Fibroblast of lung (primary cell): ENCODE data around the gene RFESD. TPM values are rescaled to one million over a fixed set of nuclear protein-coding genes. Genes with fewer than 3 reads are reported as not detected.

Source experiments
- DNase-seq, 2 donors: peaks; one replicate each; pipeline versions ENCODE4 v3.0.0 to v3.0.0-alpha.2; 2010; ENCODE audit warnings: low read depth in 2 of 2
- H2AFZ ChIP-seq: 2 replicates; pipeline ENCODE4 v1.5.1; 2012; ENCODE audit warnings: low read length, control low read depth, inconsistent platforms
- H3K27ac ChIP-seq: 2 replicates; pipeline ENCODE4 v1.5.1; 2011; ENCODE audit warnings: low read length, control low read depth; ENCODE audit not compliant: insufficient read depth
- H3K27me3 ChIP-seq: 2 replicates; pipeline ENCODE4 v1.5.1; 2011; ENCODE audit warnings: mild to moderate bottlenecking, low read length; ENCODE audit not compliant: control insufficient read depth, insufficient read depth
- H3K36me3 ChIP-seq: 2 replicates; pipeline ENCODE4 v1.5.1; 2011; ENCODE audit warnings: low read length; ENCODE audit not compliant: control insufficient read depth, insufficient read depth
- H3K4me1 ChIP-seq: 2 replicates; pipeline ENCODE4 v1.5.1; 2011; ENCODE audit warnings: low read length; ENCODE audit not compliant: control insufficient read depth, insufficient read depth; ENCODE audit errors: extremely low read depth
- H3K4me2 ChIP-seq: 2 replicates; pipeline ENCODE4 v1.5.1; 2011; ENCODE audit warnings: low read length, control low read depth; ENCODE audit not compliant: insufficient read depth; ENCODE audit errors: extremely low read depth
- H3K4me3 ChIP-seq, 4 experiments: fragments of 200-600 bp in 1 of 4; sonication (generic) in 1 of 4; replicated peaks in 1 of 4; 2 replicates each; pipeline ENCODE4 v1.5.1; 2011 to 2016; ENCODE audit warnings: low read length in 4 of 4, low read depth in 3 of 4, mild to moderate bottlenecking in 3 of 4, control low read depth in 2 of 4, inconsistent platforms in 1 of 4, mixed read lengths in 1 of 4; ENCODE audit not compliant: insufficient read depth in 1 of 4; ENCODE audit errors: control extremely low read depth in 1 of 4
- H3K79me2 ChIP-seq: 2 replicates; pipeline ENCODE4 v1.5.1; 2012; ENCODE audit warnings: mild to moderate bottlenecking, low read length, inconsistent platforms; ENCODE audit not compliant: control insufficient read depth, insufficient read depth
- H3K9ac ChIP-seq: 2 replicates; pipeline ENCODE4 v1.5.1; 2011; ENCODE audit warnings: mild to moderate bottlenecking, low read length, control low read depth; ENCODE audit not compliant: insufficient read depth
- H3K9me3 ChIP-seq: 2 replicates; pipeline ENCODE4 v1.5.1; 2012; ENCODE audit warnings: low read depth, low read length; ENCODE audit not compliant: control insufficient read depth, insufficient read depth
- H4K20me1 ChIP-seq: 2 replicates; pipeline ENCODE4 v1.5.1; 2011; ENCODE audit warnings: low read length; ENCODE audit not compliant: control insufficient read depth, insufficient read depth; ENCODE audit errors: extremely low read depth
- EZH2 ChIP-seq: IDR thresholded peaks from 2 replicates; pipeline ENCODE4 v1.5.1; 2012; ENCODE audit warnings: low read length, control low read depth, mild to moderate bottlenecking; ENCODE audit errors: missing control alignments
- polyA plus RNA-seq, 2 donors: library from polyadenylated mRNA; depleted of rRNA in 1 of 2; stranded (reverse) in 1 of 2; unstranded in 1 of 2; fragments of >200 nt; gene quantifications; 2 replicates each; pipeline ENCODE4 v1.2.1, GENCODE V29; 2011 to 2012; ENCODE audit warnings: missing spikeins in 1 of 2
- total RNA-seq: library from RNA; depleted of rRNA; stranded (reverse); fragments of >200 nt; gene quantifications from 2 replicates; pipeline ENCODE4 v1.2.1, GENCODE V29; 2014
- TF ChIP-seq, protein P1 (sequence below), 2 donors: IDR thresholded peaks in 1 of 2; conservative IDR thresholded peaks in 1 of 2; 1 replicate in 1 of 2; 2 replicates in 1 of 2; pipeline ENCODE4 v1.5.1; 2011 to 2012; ENCODE audit warnings: low read length in 2 of 2, control low read depth in 1 of 2, inconsistent platforms in 1 of 2, low read depth in 1 of 2, mild to moderate bottlenecking in 1 of 2

The RFESD gene
- total and polyA plus RNA-seq, 2 donors (not counting 1 experiment from before 2014, with no cell fraction given) = 2.7 to 4.8 TPM

DNA sequence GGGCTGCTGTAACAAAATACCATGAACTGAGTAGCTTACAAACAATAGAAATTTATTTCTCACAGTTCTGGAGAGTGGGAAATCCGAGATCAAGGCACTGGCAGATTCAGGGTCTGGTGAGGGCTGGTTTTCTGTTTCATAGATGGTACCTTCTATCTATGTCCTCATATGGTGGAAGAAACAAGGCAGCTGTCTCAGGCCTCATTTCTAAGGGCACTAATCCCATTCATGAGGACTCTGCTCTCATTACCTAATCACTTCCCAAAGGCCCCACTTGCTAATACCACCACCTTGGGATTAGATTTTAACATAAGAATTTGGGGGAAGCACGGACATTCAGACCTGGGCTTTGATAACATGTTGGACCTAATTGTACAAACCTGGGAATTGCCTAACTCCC, 13.5 kb downstream of the RFESD start:
- H3K79me2 ChIP-seq = no peaks in the 10 kb centered on the region
- H3K36me3 ChIP-seq = no peaks in the 10 kb centered on the region
- no peak overlapping the region for H3K9ac ChIP-seq
- no peak overlapping the region for H3K4me2 ChIP-seq
- no peak overlapping the region for H3K4me3 ChIP-seq
- no peaks in the 10 kb centered on the region for H3K9me3 ChIP-seq
- DNase-seq = no peak
- no peaks in the 10 kb centered on the region for H4K20me1 ChIP-seq
- no peaks in the 10 kb centered on the region for H3K27me3 ChIP-seq
- H3K27ac ChIP-seq = no peak overlapping the region
- TF ChIP-seq, protein P1, sequence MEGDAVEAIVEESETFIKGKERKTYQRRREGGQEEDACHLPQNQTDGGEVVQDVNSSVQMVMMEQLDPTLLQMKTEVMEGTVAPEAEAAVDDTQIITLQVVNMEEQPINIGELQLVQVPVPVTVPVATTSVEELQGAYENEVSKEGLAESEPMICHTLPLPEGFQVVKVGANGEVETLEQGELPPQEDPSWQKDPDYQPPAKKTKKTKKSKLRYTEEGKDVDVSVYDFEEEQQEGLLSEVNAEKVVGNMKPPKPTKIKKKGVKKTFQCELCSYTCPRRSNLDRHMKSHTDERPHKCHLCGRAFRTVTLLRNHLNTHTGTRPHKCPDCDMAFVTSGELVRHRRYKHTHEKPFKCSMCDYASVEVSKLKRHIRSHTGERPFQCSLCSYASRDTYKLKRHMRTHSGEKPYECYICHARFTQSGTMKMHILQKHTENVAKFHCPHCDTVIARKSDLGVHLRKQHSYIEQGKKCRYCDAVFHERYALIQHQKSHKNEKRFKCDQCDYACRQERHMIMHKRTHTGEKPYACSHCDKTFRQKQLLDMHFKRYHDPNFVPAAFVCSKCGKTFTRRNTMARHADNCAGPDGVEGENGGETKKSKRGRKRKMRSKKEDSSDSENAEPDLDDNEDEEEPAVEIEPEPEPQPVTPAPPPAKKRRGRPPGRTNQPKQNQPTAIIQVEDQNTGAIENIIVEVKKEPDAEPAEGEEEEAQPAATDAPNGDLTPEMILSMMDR (conservative IDR thresholded peaks at IDR 0.05 in 1 of 2, IDR thresholded peaks at IDR 0.05 in 1 of 2; ENCODE audit: low read depth in 1 of 2, low read length in 2 of 2) = no peak
- no peak for TF ChIP-seq EZH2
- peaks cover 4% of the 10 kb centered on the region for H3K4me1 ChIP-seq
- no peak overlapping the region for H2AFZ ChIP-seq

DNA sequence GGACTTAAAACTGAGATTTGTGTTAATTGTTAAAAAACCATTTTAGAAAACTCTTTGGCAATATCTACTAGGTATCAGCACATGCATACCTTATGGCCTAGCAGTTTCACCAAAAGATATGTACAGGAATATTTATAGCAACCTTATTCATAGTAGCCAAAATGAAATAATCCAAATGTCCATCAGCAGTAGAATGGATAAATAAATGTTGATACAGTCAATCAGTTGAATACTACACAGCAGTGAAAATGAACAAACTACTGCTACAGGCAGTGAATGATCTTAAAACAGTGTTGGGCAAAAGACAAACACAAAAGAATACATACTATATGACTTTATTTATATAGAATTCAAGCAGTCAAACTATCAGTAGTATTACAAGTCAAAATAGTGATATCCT, 16.4 kb downstream of the RFESD start:
- Histone ChIP-seq H4K20me1 (no peaks in the 10 kb centered on the region), H3K27ac (no peak overlapping the region), H3K4me3 (no peak overlapping the region), H2AFZ (no peak overlapping the region), H3K36me3 (no peaks in the 10 kb centered on the region), H3K9ac (no peak overlapping the region), H3K9me3 (no peaks in the 10 kb centered on the region), H3K27me3 (no peaks in the 10 kb centered on the region), H3K4me2 (no peak overlapping the region), H3K4me1 (peaks cover 4% of the 10 kb centered on the region), H3K79me2 (no peaks in the 10 kb centered on the region)
- TF ChIP-seq, protein P1 (conservative IDR thresholded peaks at IDR 0.05 in 1 of 2, IDR thresholded peaks at IDR 0.05 in 1 of 2; ENCODE audit: low read depth in 1 of 2, low read length in 2 of 2) = no peak
- no peak for TF ChIP-seq EZH2
- no peak for DNase-seq

DNA sequence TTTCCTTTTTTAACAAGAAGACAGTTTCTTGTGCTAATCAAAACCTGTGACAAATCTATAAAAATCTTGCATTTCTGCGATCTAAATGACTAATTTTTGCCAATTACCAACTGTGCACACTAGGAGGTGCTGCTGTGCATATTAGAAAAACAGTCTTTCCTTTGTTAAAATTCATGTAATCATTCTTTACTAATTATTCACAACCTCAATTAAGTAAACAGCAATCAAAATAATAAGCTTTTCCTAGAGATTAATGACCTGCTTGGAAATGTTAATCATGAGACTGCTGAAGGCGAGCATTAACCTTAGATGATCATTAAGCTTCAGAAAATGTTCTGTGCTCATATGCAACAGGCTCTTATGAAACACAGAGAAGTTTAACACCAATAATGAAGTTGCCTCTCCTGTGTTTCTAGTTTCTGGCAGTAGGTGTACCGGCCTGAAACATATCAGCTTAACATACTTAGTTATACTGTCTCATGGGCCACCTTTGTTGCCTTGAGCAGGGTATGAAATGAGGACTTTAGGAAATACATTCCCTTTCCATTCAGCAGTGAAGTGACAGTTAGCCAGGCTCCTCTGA, 17.7 kb downstream of the RFESD start:
- no peaks in the 10 kb centered on the region for H4K20me1 ChIP-seq
- peak overlapping the region; percentile 82 for H3K4me2 ChIP-seq
- H3K9me3 ChIP-seq = no peaks in the 10 kb centered on the region
- peak overlapping the region; percentile 19 for H2AFZ ChIP-seq
- no peaks in the 10 kb centered on the region for H3K79me2 ChIP-seq
- no peaks in the 10 kb centered on the region for H3K27me3 ChIP-seq
- H3K27ac ChIP-seq = peak overlapping the region; percentile 54
- H3K36me3 ChIP-seq = no peaks in the 10 kb centered on the region
- H3K9ac ChIP-seq = no peak overlapping the region
- TF ChIP-seq EZH2 = no peak
- TF ChIP-seq, protein P1 (conservative IDR thresholded peaks at IDR 0.05 in 1 of 2, IDR thresholded peaks at IDR 0.05 in 1 of 2; ENCODE audit: low read depth in 1 of 2, low read length in 2 of 2) = peak; percentile 58 to 81
- DNase-seq = peak; percentile 37 to 67
- H3K4me3 ChIP-seq = no peak overlapping the region
- H3K4me1 ChIP-seq = peaks cover 12% of the 10 kb centered on the region
